HG03095 (cell line): Measurements from ENCODE around the gene ITGAE.
A peak's percentile ranks its signal among the peaks of the same experiment; 100 is the strongest.
"Not testable (repeated sequence)": the region's sequence is repeated elsewhere in the genome, so short reads cannot be mapped to it uniquely, and the experiment has no call there.

Source experiments
- ATAC-seq: cut with Tn5 transposase; IDR thresholded peaks from one replicate; pipeline ENCODE4 v1.9.1; 2021; ENCODE audit warnings: moderate library complexity; ENCODE audit not compliant: unreplicated experiment

Gene ITGAE

GRCh38 chr17:3800362-3801271 lies at the start of gene ITGAE:
TSS of gene ITGAE (minus strand) at chr17:3801188. CDS start at chr17:3801144, 44 bp downstream.
- ATAC-seq: no peak

- ATAC-seq: no peak
Observed at GRCh38 chr17:3848229-3848835, 47.3 kb upstream of the ITGAE start.

- no peak for ATAC-seq
Observed at GRCh38 chr17:3847165-3847670, 46.2 kb upstream of the ITGAE start.

- ATAC-seq: no peak
Observed at GRCh38 chr17:3846437-3847164, 45.6 kb upstream of the ITGAE start.

GRCh38 chr17:3845621-3846436 lies 44.8 kb upstream of the ITGAE start, which contains the start of gene NCBP3:
TSS of gene NCBP3 (minus strand) at chr17:3846246. CDS start at chr17:3846223, 23 bp downstream.
- peak; percentile 90 for ATAC-seq

GRCh38 chr17:3845291-3845620 lies 44.3 kb upstream of the ITGAE start:
- peak; percentile 20 for ATAC-seq

GRCh38 chr17:3844556-3844955 lies 43.6 kb upstream of the ITGAE start:
- ATAC-seq: not testable (repeated sequence)

GRCh38 chr17:3843935-3844516 lies 43.0 kb upstream of the ITGAE start:
- ATAC-seq: no peak

- ATAC-seq: no peak
Observed at GRCh38 chr17:3838206-3838605, 37.2 kb upstream of the ITGAE start.

- ATAC-seq: no peak
Observed at GRCh38 chr17:3836551-3836950, 35.6 kb upstream of the ITGAE start.

- ATAC-seq: no peak
Observed at GRCh38 chr17:3835410-3836229, 34.6 kb upstream of the ITGAE start.

- no peak for ATAC-seq
Observed at GRCh38 chr17:3834811-3835210, 33.8 kb upstream of the ITGAE start.

GRCh38 chr17:3828852-3829232 lies 27.9 kb upstream of the ITGAE start:
- ATAC-seq: no peak

GRCh38 chr17:3828151-3828851 lies 27.3 kb upstream of the ITGAE start:
- no peak for ATAC-seq

GRCh38 chr17:3827124-3827773 lies 26.3 kb upstream of the ITGAE start:
- no peak for ATAC-seq

- ATAC-seq: no peak
Observed at GRCh38 chr17:3826191-3826590, 25.2 kb upstream of the ITGAE start.

GRCh38 chr17:3821101-3821500 lies 20.1 kb upstream of the ITGAE start:
- ATAC-seq: no peak

GRCh38 chr17:3818786-3819185 lies 17.8 kb upstream of the ITGAE start:
- ATAC-seq: no peak
